Inflammatory macrophage treated with lipopolysaccharide for 1 hour (primary cell): Measurements from ENCODE around the gene PALD1.

Source experiments
- DNase-seq, 2 donors: peaks; one replicate each; pipeline ENCODE4 v3.0.0-alpha.2; 2020 to 2022

PALD1 gene

GRCh38 chr10:70478191-70479164 lies at the start of gene PALD1:
Gene PALD1, plus strand, starts transcription at chr10:70478767. Its CDS starts 47,185 bp downstream, at chr10:70525952.
- peak; percentile 44 to 58 for DNase-seq

GRCh38 chr10:70430493-70431445 lies 47.8 kb upstream of the PALD1 start:
- peak; percentile 47 to 70 for DNase-seq

GRCh38 chr10:70432101-70432500 lies 46.5 kb upstream of the PALD1 start:
- DNase-seq = no peak

GRCh38 chr10:70432561-70433263 lies 45.9 kb upstream of the PALD1 start:
- DNase-seq = no peak

- no peak for DNase-seq
Measured at GRCh38 chr10:70433581-70434280, 44.8 kb upstream of the PALD1 start.

- no peak for DNase-seq
Measured at GRCh38 chr10:70435241-70436085, 43.1 kb upstream of the PALD1 start.

- no peak for DNase-seq
Measured at GRCh38 chr10:70437721-70438120, 40.8 kb upstream of the PALD1 start.

GRCh38 chr10:70440296-70441160 lies 38.0 kb upstream of the PALD1 start:
- no peak for DNase-seq

GRCh38 chr10:70441161-70441894 lies 37.2 kb upstream of the PALD1 start, which contains the start of gene NODAL:
Gene NODAL, minus strand, starts transcription at chr10:70441681. Its CDS starts 14 bp downstream, at chr10:70441667.
- no peak for DNase-seq

- no peak for DNase-seq
Measured at GRCh38 chr10:70441895-70442309, 36.7 kb upstream of the PALD1 start.

- no peak for DNase-seq
Measured at GRCh38 chr10:70442332-70442988, 36.1 kb upstream of the PALD1 start.

GRCh38 chr10:70444744-70445143 lies 33.8 kb upstream of the PALD1 start:
- DNase-seq = no peak

- DNase-seq = no peak
Measured at GRCh38 chr10:70445718-70446657, 32.6 kb upstream of the PALD1 start.

GRCh38 chr10:70448236-70448635 lies 30.3 kb upstream of the PALD1 start:
- DNase-seq = no peak

GRCh38 chr10:70455213-70455630 lies 23.3 kb upstream of the PALD1 start:
- DNase-seq = no peak

GRCh38 chr10:70456164-70456563 lies 22.4 kb upstream of the PALD1 start:
- DNase-seq = peak in 1 of 2 donors; percentile 59

GRCh38 chr10:70457759-70458305 lies 20.7 kb upstream of the PALD1 start:
- DNase-seq = peak; percentile 66 to 70
